ENCODE measurements around the gene GRM5.

The GRM5 gene

GRCh38 chr11:88818978-88819377, 246.8 kb downstream of the GRM5 start:
- no peak for DNase-seq (ENCODE audit: low read depth)
- no peak for TF ChIP-seq CTCF (conservative IDR thresholded peaks at IDR 0.05; ENCODE audit: low read depth, low read length)

GRCh38 chr11:88815505-88815904, 250.3 kb downstream of the GRM5 start:
- no peak for DNase-seq (ENCODE audit: low read depth)
- no peak overlapping the region for H3K4me3 ChIP-seq (ENCODE audit: low read length)
- TF ChIP-seq CTCF (conservative IDR thresholded peaks at IDR 0.05; ENCODE audit: low read depth, low read length), result no peak

More at GRCh38 chr11:88818978-88819377, 246.8 kb downstream of the GRM5 start:
- no peak overlapping the region for H3K4me3 ChIP-seq (ENCODE audit: low read length)

GRCh38 chr11:88814076-88814475, 251.7 kb downstream of the GRM5 start:
- DNase-seq (ENCODE audit: low read depth), result no peak
- TF ChIP-seq CTCF (conservative IDR thresholded peaks at IDR 0.05; ENCODE audit: low read depth, low read length), result no peak
- H3K4me3 ChIP-seq (ENCODE audit: low read length), result no peak overlapping the region

GRCh38 chr11:88813233-88813915, 252.4 kb downstream of the GRM5 start:
- DNase-seq (ENCODE audit: low read depth), result no peak
- no peak for TF ChIP-seq CTCF (conservative IDR thresholded peaks at IDR 0.05; ENCODE audit: low read depth, low read length)
- no peak overlapping the region for H3K4me3 ChIP-seq (ENCODE audit: low read length)

- no peak for DNase-seq (ENCODE audit: low read depth)
- no peak overlapping the region for H3K4me3 ChIP-seq (ENCODE audit: low read length)
- TF ChIP-seq CTCF (conservative IDR thresholded peaks at IDR 0.05; ENCODE audit: low read depth, low read length), result no peak
Measured at GRCh38 chr11:88810420-88811097, 255.2 kb downstream of the GRM5 start.

GRCh38 chr11:88809126-88809525, 256.7 kb downstream of the GRM5 start:
- TF ChIP-seq CTCF (conservative IDR thresholded peaks at IDR 0.05; ENCODE audit: low read depth, low read length), result no peak
- no peak overlapping the region for H3K4me3 ChIP-seq (ENCODE audit: low read length)
- DNase-seq (ENCODE audit: low read depth), result no peak

GRCh38 chr11:88807349-88807748, 258.4 kb downstream of the GRM5 start:
- H3K4me3 ChIP-seq (ENCODE audit: low read length), result no peak overlapping the region
- no peak for DNase-seq (ENCODE audit: low read depth)
- TF ChIP-seq CTCF (conservative IDR thresholded peaks at IDR 0.05; ENCODE audit: low read depth, low read length), result no peak
